NCI-H748 (cell line): ENCODE data around the gene CH25H.

Experiments
- DNase-seq: peaks from one replicate; lab custom pipeline; 2025; ENCODE audit not compliant: unreplicated experiment; lab: John Stamatoyannopoulos, UW

CH25H gene

GRCh38 chr10:89159761-89160160 lies 47.4 kb downstream of the CH25H start:
- DNase-seq: no peak

DNA sequence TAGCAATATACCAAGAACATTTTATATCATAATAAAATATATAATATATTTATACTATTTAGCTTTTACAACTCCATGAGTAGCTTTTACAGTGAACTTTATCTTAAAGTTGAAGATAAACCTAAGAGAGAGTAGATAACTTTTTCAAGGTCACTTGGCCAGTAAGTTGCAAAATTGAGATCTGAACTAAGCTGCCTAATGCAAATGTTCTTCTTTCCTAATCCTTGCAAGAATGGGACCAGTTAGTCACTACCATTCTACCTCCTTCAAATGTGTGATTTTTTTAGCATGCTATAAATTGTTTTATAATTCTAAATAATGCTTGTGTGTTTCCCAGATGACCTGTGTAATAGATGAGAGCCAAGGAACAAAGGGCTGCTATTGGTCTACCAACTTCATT lies 47.8 kb downstream of the CH25H start:
- DNase-seq: no peak

GRCh38 chr10:89158446-89158845 lies 48.7 kb downstream of the CH25H start:
- no peak for DNase-seq

DNA sequence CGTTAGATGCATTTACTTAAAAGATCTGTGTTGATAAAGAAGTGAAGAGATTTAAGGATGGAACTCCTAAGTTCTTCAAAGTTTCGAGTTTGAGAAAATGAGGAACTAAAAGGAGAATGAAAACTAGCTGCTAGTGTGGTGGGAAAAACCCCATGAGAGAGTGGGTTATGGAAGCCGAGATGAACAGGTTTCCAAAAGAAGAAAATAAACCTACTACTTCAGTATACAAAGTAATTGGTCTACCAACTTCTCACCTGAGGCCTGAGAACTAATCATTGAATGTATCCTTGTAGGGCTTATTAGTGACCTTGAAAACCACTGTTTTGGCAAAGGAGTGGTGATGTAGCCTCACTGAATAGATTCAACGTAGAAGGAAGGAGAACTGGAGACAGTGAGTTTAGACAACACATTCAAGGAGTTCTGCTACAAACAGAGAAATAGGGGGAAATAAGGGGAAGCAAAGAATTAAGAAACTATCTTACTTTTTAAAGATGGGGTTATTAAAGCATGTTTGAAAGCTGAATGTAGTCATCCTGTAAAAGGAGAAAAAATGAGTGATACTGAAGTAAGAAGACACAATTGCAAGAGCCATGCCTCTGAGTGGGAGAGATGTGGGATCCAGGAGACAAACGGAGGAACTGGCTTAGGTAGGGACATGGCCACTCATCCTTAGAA lies 50.8 kb downstream of the CH25H start:
- DNase-seq: no peak
